GM12892 (cell line): ENCODE data around the gene RBFOX1.

ENCODE experiments used
- POLR2A ChIP-seq: IDR thresholded peaks from 2 replicates; pipeline ENCODE4 v1.6.1; 2011; ENCODE audit warnings: low read depth, low read length, control low read depth
- POLR2AphosphoS5 ChIP-seq: IDR thresholded peaks from 2 replicates; pipeline ENCODE4 v1.6.1; 2011; ENCODE audit warnings: low read depth, low read length, control low read depth

GRCh38 chr16:7689234-7689633, 356.6 kb downstream of the RBFOX1 start:
- no peak for TF ChIP-seq POLR2A
- TF ChIP-seq POLR2AphosphoS5 = no peak
